OCI-LY7 (cell line): Measurements from ENCODE around the gene SEMA3F. TPM values are rescaled to one million over a fixed set of nuclear protein-coding genes. Genes with fewer than 3 reads are reported as not detected.

Source experiments
- BruUV-seq: library from RNA; stranded (reverse); fragments of 400-500 nt; replicated peaks from 2 replicates; lab custom pipeline; 2021; lab: Mats Ljungman, UMichigan
- CTCF ChIA-PET: fragments of 300-600 bp; sonication (Branson Sonifier 250); formaldehyde crosslinking; loops from one replicate; lab custom pipeline; 2022; ENCODE audit warnings: antibody characterized with exemption; ENCODE audit not compliant: unreplicated experiment; lab: Charles Lee
- POLR2A ChIA-PET: fragments of 300-600 bp; sonication (Branson Sonifier 250); formaldehyde crosslinking; loops from one replicate; lab custom pipeline; 2022; ENCODE audit warnings: antibody characterized with exemption; lab: Charles Lee
- DNase-seq: peaks from one replicate; pipeline ENCODE4 v3.0.0-alpha.2; 2015; ENCODE audit warnings: low spot score
- H2AFZ ChIP-seq: fragments of 200-600 bp; sonication (generic), shearing (Covaris generic); 2 replicates; pipeline ENCODE4 v1.6.1; 2014; ENCODE audit warnings: mild to moderate bottlenecking, antibody characterized with exemption, low read length, moderate library complexity
- H3K27ac ChIP-seq: fragments of 200-600 bp; sonication (generic); 2 replicates; pipeline ENCODE4 v1.5.1; 2014; ENCODE audit warnings: mixed run types, low read depth, mild to moderate bottlenecking, moderate library complexity, low read length, inconsistent platforms; ENCODE audit not compliant: poor library complexity, severe bottlenecking
- H3K36me3 ChIP-seq: fragments of 200-600 bp; sonication (generic); 2 replicates; pipeline ENCODE4 v1.6.1; 2014; ENCODE audit warnings: mild to moderate bottlenecking, antibody characterized with exemption, low read length, moderate library complexity, mixed read lengths; ENCODE audit not compliant: insufficient read depth
- H3K4me1 ChIP-seq: fragments of 200-600 bp; sonication (generic); 2 replicates; pipeline ENCODE4 v1.5.1; 2014; ENCODE audit warnings: mild to moderate bottlenecking, low read length; ENCODE audit not compliant: insufficient read depth, poor library complexity, severe bottlenecking
- H3K4me2 ChIP-seq: fragments of 200-600 bp; sonication (generic); 2 replicates; pipeline ENCODE4 v1.6.1; 2014; ENCODE audit warnings: mild to moderate bottlenecking, low read length
- H3K4me3 ChIP-seq: fragments of 200-600 bp; sonication (generic); 2 replicates; pipeline ENCODE4 v1.5.1; 2014; ENCODE audit warnings: mild to moderate bottlenecking, low read depth, low read length; ENCODE audit not compliant: poor library complexity, severe bottlenecking
- H3K79me2 ChIP-seq: fragments of 200-600 bp; sonication (generic); 2 replicates; pipeline ENCODE4 v1.6.1; 2016; ENCODE audit warnings: low read depth, mild to moderate bottlenecking, low read length, moderate library complexity, mixed read lengths; ENCODE audit not compliant: insufficient read depth
- H3K9me2 ChIP-seq: fragments of 200-600 bp; sonication (generic); 2 replicates; pipeline ENCODE4 v1.6.1; 2016; ENCODE audit warnings: mild to moderate bottlenecking, low read length, mixed read lengths; ENCODE audit not compliant: insufficient read depth
- H3K9me3 ChIP-seq: fragments of 200-600 bp; sonication (generic); 2 replicates; pipeline ENCODE4 v1.6.1; 2014; ENCODE audit warnings: mild to moderate bottlenecking, mixed run types, low read length, mixed read lengths
- H4K20me1 ChIP-seq: fragments of 200-600 bp; sonication (generic); 2 replicates; pipeline ENCODE4 v1.6.1; 2014; ENCODE audit warnings: mild to moderate bottlenecking, antibody characterized with exemption, low read length, moderate library complexity, mixed read lengths; ENCODE audit not compliant: insufficient read depth
- CTCF ChIP-seq: fragments of 200-600 bp; sonication (generic); conservative IDR thresholded peaks from 2 replicates; pipeline ENCODE4 v1.5.1; 2014; ENCODE audit warnings: mild to moderate bottlenecking, antibody characterized with exemption, low read length, moderate library complexity, mixed read lengths
- EZH2phosphoT487 ChIP-seq: fragments of 200-600 bp; sonication (generic); IDR thresholded peaks from 2 replicates; pipeline ENCODE4 v1.6.1; 2018; ENCODE audit warnings: low read depth, borderline replicate concordance, mild to moderate bottlenecking, mixed run types, antibody characterized with exemption, low read length, moderate library complexity, mixed read lengths
- intact Hi-C: fragments of 100-400 bp; cut with micrococcal nuclease; formaldehyde crosslinking; loops from one replicate; pipeline ENCODE4 v1.10.0; 2022; ENCODE audit not compliant: unreplicated experiment
- total RNA-seq, 2 experiments: library from RNA; depleted of rRNA in 1 of 2; stranded (reverse); fragments of >200 nt in 1 of 2; shearing (Covaris generic) in 1 of 2; gene quantifications; 2 replicates each; pipeline ENCODE4 v1.2.3, GENCODE V29; 2014 to 2022

The SEMA3F gene
- total RNA-seq, 2 experiments from 2014 or later, result 0.84 TPM; not detected in 1

DNA sequence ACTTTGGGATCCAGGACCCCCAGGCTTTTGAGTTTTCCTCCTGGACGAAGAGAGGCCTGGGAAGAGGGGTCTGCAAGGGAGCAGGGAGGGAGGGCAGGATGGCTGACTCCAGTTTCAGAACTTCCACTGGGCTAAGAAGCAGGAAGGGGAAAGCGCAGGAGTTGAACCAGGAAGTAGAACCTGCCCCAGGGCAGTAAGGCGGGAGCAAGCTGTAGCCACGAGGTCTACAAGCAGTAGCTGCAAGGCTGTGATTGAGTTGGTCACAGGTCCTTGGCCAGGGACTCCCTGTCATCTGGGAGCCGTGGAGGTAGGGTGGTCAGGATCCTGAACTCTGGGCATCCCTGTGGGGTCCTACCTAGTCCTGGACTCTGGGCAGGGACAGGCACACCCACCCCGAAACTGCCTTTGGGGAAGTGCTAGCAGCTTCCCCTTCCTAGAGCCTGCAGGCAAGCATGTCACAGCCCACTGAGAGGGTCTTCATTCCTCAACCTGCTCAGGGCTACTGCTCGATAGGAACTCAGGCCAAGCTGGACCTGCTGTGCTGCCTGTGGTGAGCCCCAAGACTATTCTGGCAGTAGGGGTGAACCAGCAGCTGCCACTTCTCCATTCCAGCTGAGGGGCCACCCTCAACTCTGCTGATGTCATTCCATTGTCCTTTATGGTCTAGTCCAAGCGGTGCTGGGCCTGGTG is 75.1 kb downstream of the SEMA3F start:
- Histone ChIP-seq H3K36me3 (no peaks in the 10 kb centered on the region), H3K9me3 (no peaks in the 10 kb centered on the region), H3K9me2 (no peaks in the 10 kb centered on the region), H3K79me2 (no peaks in the 10 kb centered on the region), H3K4me2 (peak overlapping the region; percentile 8; the same call in 1 of the 2 replicates), H2AFZ (0 out of 2 replicates have a peak overlapping the region, but pooled peaks have one; percentile 1), H3K27ac (no peak overlapping the region), H4K20me1 (no peaks in the 10 kb centered on the region), H3K4me1 (peaks cover 54% of the 10 kb centered on the region), H3K4me3 (no peak overlapping the region)
- ChIA-PET POLR2A (interaction anchor here (3.9 kb wide), 1 partner anchor 16 kb away, joined by 24 read pairs; no protein-coding TSS in a partner anchor), CTCF (interaction anchor here (1.1 to 3.6 kb wide), 2 partner anchors 13 to 17 kb away, joined by 3 to 20 read pairs; no protein-coding TSS in a partner anchor)
- no peak for DNase-seq
- TF ChIP-seq EZH2phosphoT487, result no peak
- TF ChIP-seq CTCF, result no peak
- no TSS peak for BruUV-seq
- intact Hi-C loops, result no loop called here

GRCh38 chr3:50230794-50231125 is 75.6 kb downstream of the SEMA3F start:
- Histone ChIP-seq H3K79me2 (no peaks in the 10 kb centered on the region), H3K36me3 (no peaks in the 10 kb centered on the region), H2AFZ (no peak overlapping the region), H4K20me1 (no peaks in the 10 kb centered on the region), H3K4me1 (peaks cover 55% of the 10 kb centered on the region), H3K9me2 (no peaks in the 10 kb centered on the region), H3K4me2 (peak overlapping the region; percentile 8; the same call in 1 of the 2 replicates), H3K9me3 (no peaks in the 10 kb centered on the region), H3K27ac (no peak overlapping the region), H3K4me3 (no peak overlapping the region)
- DNase-seq, result no peak
- intact Hi-C loops, result no loop called here
- TF ChIP-seq EZH2phosphoT487, result no peak
- TF ChIP-seq CTCF, result no peak
- BruUV-seq, result no TSS peak
- ChIA-PET POLR2A (interaction anchor here (3.9 kb wide), 1 partner anchor 16 kb away, joined by 24 read pairs; no protein-coding TSS in a partner anchor), CTCF (interaction anchor here (3.6 kb wide), 1 partner anchor 16 kb away, joined by 20 read pairs; no protein-coding TSS in a partner anchor)

DNA sequence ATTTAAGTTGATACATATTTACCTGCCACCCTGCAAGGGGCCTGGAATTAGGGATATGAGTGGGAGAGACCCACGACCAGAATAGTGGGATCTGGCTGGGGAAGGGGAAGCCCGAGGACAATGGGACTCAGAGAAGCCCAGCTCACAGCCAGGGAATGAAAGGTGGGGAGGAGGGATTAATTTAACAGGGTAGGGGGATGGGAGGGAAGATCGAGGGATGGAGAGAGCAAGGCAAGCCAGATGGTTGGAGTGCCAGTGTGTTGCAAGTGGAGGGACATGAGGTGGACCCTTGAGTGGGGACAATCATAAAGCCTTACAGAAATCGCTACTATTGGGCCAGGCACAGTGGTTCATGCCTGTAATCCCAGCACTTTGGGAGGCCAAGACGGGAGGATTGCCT is 76.5 kb downstream of the SEMA3F start:
- Histone ChIP-seq H3K27ac (no peak overlapping the region), H3K79me2 (peaks cover 4% of the 10 kb centered on the region), H3K4me2 (no peak overlapping the region), H2AFZ (no peak overlapping the region), H4K20me1 (no peaks in the 10 kb centered on the region), H3K9me2 (no peaks in the 10 kb centered on the region), H3K9me3 (no peaks in the 10 kb centered on the region), H3K4me3 (no peak overlapping the region), H3K36me3 (no peaks in the 10 kb centered on the region), H3K4me1 (peaks cover 47% of the 10 kb centered on the region)
- no TSS peak for BruUV-seq
- ChIA-PET CTCF (no interaction called here), POLR2A (no interaction called here)
- DNase-seq, result no peak
- intact Hi-C loops, result no loop called here
- TF ChIP-seq CTCF (no peak), EZH2phosphoT487 (no peak)
